GM13976 (cell line): ENCODE results near the gene OR51E2.

ENCODE experiments used
- DNase-seq: peaks from one replicate; pipeline ENCODE4 v3.0.0; 2012; ENCODE audit warnings: low spot score
- CTCF ChIP-seq: IDR thresholded peaks from 2 replicates; pipeline ENCODE4 v1.5.1; 2012; ENCODE audit warnings: borderline replicate concordance, mild to moderate bottlenecking; ENCODE audit not compliant: insufficient read depth; ENCODE audit errors: extremely low read depth, missing control alignments, control extremely low read depth
- in situ Hi-C: fragments of 300-500 bp; cut with MboI; formaldehyde crosslinking; loops from one replicate; pipeline ENCODE4 v1.12.0; 2022; ENCODE audit warnings: low sequenced_read_pairs, mixed read lengths, inconsistent platforms; ENCODE audit not compliant: unreplicated experiment

The OR51E2 gene

DNA sequence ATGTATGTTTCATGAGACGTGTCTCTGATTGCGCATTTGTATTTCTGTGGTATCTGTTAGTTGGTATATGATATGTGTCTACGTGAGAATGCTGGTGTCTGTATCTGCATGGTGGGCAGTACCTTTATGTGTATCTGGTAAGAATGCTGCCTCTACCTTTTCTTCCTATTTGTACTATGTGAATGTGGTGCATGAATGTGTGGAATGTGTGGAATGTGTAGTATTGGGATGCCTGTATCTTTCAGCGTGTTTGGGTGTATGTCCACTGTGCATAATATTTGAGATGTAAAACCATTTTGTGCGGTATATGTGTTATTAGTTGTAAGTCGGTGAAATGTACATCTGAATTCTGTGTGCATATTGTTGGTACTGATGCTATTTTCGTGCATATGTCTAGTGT lies 56.2 kb downstream of the OR51E2 start:
- no peak for DNase-seq
- no peak for TF ChIP-seq CTCF
- in situ Hi-C loops = loop anchor here (10.0 to 25.0 kb wide), 2 partner anchors 363 to 746 kb away; partner anchors contain the start of gene OR51M1

DNA sequence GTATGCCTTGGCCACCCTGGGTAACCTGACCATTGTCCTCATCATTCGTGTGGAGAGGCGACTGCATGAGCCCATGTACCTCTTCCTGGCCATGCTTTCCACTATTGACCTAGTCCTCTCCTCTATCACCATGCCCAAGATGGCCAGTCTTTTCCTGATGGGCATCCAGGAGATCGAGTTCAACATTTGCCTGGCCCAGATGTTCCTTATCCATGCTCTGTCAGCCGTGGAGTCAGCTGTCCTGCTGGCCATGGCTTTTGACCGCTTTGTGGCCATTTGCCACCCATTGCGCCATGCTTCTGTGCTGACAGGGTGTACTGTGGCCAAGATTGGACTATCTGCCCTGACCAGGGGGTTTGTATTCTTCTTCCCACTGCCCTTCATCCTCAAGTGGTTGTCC lies 57.7 kb downstream of the OR51E2 start:
- in situ Hi-C loops = loop anchor here (10.0 to 25.0 kb wide), 2 partner anchors 365 to 747 kb away; partner anchors contain the start of gene OR51M1
- no peak for DNase-seq
- TF ChIP-seq CTCF = no peak

DNA sequence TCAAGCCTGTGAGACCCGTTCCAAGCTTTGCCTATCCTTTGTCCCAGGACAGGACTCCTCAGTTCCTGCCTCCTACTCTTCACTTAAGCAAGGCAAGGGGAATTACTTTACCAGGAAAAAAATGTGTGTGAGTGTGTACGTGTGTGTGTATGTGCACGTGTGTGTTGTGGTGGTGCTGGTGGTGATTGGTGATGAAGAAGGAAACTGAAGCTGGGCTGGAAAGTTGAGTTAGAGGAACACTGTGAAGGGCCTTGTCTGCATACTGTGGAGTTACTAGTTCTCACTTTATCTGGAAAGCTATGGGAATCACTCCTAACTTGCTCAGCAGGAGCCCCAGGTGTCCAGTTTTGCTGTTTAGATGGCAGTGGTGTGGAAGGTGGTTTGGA lies 60.0 kb downstream of the OR51E2 start:
- DNase-seq = no peak
- no peak for TF ChIP-seq CTCF
- in situ Hi-C loops = loop anchor here (25.0 kb wide), 1 partner anchor 750 kb away; the partner anchor contains the start of gene OR51M1

GRCh38 chr11:4636962-4637661 lies 60.5 kb downstream of the OR51E2 start, which contains the start of gene OR51D1:
Gene OR51D1, plus strand, starts transcription at chr11:4637477. Its CDS starts 2,314 bp downstream, at chr11:4639791.
- TF ChIP-seq CTCF = peak; percentile 94
- in situ Hi-C loops = loop anchor here (25.0 kb wide), 1 partner anchor 750 kb away; the partner anchor contains the start of gene OR51M1
- peak; percentile 68 for DNase-seq

DNA sequence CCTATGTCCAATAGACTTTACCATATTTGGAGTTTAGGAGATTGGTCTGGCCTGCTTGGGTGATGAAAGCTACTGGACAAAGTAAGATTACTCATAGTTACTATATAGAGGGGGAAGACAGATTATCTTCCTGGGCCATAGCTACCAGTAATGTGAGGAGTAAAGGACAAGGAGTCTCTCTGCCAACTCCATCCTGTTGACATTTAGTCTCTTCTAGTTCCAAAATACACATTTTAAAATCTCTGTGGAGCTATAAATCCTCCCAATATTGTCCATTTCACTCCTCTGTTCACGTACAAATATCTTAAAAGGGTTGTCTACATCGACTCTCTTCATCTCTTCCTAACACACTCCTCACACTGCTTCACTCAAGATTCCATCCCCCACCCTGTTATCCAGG lies 61.5 kb downstream of the OR51E2 start:
- DNase-seq = no peak
- in situ Hi-C loops = loop anchor here (25.0 kb wide), 1 partner anchor 751 kb away; the partner anchor contains the start of gene OR51M1
- no peak for TF ChIP-seq CTCF
